ENCODE data around the gene RAD51B.

- TF ChIP-seq, protein P1, sequence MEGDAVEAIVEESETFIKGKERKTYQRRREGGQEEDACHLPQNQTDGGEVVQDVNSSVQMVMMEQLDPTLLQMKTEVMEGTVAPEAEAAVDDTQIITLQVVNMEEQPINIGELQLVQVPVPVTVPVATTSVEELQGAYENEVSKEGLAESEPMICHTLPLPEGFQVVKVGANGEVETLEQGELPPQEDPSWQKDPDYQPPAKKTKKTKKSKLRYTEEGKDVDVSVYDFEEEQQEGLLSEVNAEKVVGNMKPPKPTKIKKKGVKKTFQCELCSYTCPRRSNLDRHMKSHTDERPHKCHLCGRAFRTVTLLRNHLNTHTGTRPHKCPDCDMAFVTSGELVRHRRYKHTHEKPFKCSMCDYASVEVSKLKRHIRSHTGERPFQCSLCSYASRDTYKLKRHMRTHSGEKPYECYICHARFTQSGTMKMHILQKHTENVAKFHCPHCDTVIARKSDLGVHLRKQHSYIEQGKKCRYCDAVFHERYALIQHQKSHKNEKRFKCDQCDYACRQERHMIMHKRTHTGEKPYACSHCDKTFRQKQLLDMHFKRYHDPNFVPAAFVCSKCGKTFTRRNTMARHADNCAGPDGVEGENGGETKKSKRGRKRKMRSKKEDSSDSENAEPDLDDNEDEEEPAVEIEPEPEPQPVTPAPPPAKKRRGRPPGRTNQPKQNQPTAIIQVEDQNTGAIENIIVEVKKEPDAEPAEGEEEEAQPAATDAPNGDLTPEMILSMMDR (IDR thresholded peaks at IDR 0.05), result no peak
- no peak for TF ChIP-seq POLR2A (IDR thresholded peaks at IDR 0.05)
- no peak for TF ChIP-seq POLR2AphosphoS5 (IDR thresholded peaks at IDR 0.05)
Observed at GRCh38 chr14:68331426-68331825, 511.8 kb downstream of the RAD51B start.
